NCI-H2196 treated with DMSO at 0.1 percent for 48 hours (cell line): Measurements from ENCODE around the gene NUDT8.
"Not testable (repeated sequence)": the region's sequence is repeated elsewhere in the genome, so short reads cannot be mapped to it uniquely, and the experiment has no call there.

Experiments
- DNase-seq: peaks from one replicate; lab custom pipeline; 2025; ENCODE audit not compliant: unreplicated experiment; lab: John Stamatoyannopoulos, UW

The NUDT8 gene

DNA sequence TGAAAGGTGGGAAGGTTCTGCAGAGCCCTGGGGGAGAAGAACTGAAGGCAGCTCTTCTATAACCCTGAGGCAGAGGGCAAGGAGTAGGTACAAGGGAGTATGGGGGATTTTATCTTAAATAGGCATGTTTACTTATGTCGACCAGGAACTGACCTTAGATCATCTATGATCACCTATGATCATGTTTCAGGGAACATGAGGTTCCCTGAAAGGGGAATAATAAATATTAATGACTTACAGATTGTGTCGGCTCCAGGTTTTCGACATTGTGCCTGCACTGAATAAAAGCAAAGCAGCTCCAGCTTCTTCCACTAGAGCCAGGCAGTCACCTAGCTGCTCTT lies 36.2 kb downstream of the NUDT8 start:
- no peak for DNase-seq

DNA sequence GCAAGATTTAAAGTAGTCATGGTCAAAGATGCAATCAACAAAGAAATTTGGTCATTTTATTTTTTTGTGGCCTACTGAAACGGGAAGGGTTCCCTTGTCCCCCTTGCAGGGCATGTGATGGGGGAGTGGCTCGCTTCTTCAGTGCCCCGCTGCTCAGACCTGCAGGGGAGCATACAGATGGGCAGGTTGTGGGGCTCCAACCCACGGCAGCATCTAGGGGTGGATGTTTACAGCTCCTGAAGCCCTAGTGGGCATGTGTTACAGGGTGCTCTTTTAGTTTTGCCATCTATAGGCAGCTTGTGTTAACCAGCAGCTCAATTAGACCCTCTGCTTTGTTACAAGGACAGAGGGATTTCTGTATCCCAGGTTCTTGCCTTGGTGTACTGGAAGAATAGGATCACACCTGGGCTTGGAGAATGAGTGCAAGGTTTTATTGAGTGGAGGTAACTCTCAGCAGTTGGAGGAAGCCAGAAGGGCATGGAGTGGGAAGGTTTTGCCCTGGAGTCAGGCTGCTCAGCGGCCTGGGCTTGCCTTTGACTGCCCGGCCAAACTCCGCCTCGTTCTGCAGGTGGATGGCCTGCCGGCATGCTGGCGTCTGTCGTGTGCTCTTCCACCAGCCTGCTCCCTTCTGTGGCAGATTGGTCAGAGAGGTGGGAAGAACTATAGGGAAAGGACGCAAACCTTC lies 36.7 kb downstream of the NUDT8 start:
- no peak for DNase-seq

DNA sequence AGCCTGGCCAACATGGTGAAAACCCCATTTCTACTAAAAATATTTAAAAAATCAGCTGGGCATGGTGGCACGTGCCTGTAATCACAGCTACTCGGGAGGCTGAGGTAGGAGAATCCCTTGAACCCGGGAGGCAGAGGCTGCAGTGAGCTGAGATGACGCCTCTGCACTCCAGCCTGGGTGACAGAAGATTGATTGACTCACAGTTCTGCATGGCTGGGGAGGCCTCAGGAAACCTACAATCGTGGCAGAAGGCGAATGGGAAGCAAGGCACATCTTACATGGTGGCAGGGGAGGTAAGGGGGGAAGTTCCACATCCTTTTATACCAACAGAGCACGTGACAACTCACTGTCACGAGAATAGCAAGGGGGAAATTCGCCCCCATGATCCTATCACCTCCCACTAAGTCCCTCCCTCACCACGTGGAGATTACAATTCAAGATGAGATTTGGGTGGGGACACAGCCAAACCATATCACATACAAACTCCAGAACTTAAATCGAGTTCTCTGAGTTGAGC lies 40.8 kb downstream of the NUDT8 start:
- DNase-seq = not testable (repeated sequence)

DNA sequence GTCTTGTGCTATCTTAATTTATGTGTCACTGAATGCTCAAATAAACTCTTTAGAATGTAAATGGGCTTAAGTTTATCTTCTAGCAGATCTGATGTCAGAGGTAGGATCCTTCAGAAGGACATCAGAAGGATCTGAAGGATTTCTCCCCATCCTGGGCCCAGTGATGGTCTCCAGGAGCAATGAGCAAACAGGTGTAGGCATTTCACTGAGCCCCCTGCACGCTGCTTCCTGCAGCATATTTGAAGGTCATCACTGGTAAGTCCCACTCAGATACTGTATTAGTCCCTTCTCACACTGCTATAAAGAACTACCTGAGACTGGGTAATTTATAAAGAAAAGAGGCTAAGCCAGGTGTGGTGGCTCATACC lies 41.6 kb downstream of the NUDT8 start:
- DNase-seq = no peak

DNA sequence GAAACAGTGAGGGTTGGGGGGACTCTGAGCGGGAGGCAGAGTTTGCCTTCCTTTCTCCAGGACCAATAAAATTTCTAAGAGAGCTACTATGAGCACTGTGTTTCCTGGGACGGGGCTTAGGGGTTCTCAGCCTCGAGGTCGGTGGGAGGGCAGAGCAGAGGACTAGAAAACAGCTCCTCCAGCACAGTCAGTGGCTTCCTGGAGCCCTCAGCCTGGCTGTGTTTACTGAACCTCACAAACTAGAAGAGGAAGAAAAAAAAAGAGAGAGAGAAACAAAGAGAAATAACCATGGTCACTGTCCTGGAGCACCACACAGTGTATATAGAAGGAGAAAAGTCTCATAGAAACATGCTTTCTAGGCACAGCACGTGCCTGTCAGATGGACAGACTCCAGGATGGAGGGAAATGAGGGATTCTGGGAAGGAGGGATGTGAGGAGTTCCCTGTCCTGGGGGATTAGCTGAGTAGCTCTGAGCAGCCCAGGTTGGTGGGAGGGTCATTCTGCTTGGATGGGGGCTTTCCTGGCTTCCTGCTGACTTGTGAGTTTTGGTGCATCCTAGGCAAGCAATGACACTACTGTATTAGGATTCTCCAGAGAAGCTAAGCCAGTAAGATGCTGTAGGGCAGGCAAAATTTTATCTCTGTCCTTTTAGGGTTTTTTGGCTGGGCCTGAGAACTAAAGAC lies 43.0 kb downstream of the NUDT8 start:
- DNase-seq = no peak

DNA sequence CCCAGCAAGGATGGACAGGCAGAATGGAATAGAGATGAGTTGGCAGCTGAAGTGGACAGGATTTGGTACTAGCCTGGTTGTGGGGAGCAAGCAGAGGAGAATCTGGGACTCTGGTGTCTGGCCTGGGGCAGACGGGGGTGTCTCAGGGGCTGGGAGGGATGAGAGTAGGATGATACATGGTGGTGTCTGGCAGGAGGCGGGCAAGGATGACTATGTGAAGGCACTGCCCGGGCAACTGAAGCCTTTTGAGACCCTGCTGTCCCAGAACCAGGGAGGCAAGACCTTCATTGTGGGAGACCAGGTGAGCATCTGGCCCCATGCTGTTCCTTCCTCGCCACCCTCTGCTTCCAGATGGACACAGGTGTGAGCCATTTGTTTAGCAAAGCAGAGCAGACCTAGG lies 43.8 kb downstream of the NUDT8 start:
- no peak for DNase-seq

DNA sequence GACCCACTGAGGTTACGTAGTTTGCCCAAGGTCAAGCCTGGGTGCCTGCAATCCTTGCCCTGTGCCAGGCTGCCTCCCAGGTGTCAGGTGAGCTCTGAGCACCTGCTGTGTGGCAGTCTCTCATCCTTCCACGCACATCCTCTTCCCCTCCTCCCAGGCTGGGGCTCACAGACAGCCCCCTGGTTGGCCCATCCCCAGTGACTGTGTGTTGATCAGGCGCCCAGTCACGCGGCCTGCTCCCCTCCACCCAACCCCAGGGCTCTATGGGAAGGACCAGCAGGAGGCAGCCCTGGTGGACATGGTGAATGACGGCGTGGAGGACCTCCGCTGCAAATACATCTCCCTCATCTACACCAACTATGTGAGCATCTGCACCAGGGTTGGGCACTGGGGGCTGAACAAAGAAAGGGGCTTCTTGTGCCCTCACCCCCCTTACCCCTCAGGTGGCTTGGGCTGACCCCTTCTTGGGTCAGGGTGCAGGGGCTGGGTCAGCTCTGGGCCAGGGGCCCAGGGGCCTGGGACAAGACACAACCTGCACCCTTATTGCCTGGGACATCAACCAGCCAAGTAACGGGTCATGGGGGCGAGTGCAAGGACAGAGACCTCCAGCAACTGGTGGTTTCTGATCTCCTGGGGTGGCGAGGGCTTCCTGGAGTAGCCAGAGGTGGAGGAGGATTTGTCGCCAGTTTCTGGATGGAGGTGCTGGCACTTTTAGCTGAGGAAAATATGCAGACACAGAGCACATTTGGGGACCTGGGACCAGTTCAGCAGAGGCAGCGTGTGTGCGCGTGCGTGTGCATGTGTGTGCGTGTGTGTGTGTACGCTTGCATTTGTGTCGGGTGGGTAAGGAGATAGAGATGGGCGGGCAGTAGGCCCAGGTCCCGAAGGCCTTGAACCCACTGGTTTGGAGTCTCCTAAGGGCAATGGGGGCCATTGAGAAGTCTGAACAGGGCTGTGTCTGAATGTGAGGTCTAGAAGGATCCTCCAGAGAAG lies 44.6 kb downstream of the NUDT8 start:
- peak; percentile 51 for DNase-seq

DNA sequence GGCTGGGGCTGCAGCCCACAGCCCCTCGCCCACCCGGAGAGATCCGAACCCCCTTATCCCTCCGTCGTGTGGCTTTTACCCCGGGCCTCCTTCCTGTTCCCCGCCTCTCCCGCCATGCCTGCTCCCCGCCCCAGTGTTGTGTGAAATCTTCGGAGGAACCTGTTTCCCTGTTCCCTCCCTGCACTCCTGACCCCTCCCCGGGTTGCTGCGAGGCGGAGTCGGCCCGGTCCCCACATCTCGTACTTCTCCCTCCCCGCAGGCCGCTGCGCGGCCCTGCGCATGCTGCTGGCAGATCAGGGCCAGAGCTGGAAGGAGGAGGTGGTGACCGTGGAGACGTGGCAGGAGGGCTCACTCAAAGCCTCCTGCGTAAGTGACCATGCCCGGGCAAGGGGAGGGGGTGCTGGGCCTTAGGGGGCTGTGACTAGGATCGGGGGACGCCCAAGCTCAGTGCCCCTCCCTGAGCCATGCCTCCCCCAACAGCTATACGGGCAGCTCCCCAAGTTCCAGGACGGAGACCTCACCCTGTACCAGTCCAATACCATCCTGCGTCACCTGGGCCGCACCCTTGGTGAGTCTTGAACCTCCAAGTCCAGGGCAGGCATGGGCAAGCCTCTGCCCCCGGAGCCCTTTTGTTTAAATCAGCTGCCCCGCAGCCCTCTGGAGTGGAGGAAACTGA lies 45.4 kb downstream of the NUDT8 start:
- peak; percentile 57 for DNase-seq

DNA sequence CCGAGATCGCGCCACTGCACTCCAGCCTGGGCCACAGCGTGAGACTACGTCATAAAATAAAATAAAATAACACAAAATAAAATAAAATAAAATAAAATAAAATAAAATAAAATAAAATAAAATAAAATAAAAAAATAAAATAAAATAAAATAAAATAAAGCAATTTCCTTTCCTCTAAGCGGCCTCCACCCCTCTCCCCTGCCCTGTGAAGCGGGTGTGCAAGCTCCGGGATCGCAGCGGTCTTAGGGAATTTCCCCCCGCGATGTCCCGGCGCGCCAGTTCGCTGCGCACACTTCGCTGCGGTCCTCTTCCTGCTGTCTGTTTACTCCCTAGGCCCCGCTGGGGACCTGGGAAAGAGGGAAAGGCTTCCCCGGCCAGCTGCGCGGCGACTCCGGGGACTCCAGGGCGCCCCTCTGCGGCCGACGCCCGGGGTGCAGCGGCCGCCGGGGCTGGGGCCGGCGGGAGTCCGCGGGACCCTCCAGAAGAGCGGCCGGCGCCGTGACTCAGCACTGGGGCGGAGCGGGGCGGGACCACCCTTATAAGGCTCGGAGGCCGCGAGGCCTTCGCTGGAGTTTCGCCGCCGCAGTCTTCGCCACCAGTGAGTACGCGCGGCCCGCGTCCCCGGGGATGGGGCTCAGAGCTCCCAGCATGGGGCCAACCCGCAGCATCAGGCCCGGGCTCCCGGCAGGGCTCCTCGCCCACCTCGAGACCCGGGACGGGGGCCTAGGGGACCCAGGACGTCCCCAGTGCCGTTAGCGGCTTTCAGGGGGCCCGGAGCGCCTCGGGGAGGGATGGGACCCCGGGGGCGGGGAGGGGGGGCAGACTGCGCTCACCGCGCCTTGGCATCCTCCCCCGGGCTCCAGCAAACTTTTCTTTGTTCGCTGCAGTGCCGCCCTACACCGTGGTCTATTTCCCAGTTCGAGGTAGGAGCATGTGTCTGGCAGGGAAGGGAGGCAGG lies 46.2 kb downstream of the NUDT8 start, which contains the start of gene GSTP1:
Gene GSTP1, plus strand, starts transcription at position 566 of the 958 bp plus-strand sequence. Its CDS starts 32 bp downstream, at position 598.
- DNase-seq = peak; percentile 76

DNA sequence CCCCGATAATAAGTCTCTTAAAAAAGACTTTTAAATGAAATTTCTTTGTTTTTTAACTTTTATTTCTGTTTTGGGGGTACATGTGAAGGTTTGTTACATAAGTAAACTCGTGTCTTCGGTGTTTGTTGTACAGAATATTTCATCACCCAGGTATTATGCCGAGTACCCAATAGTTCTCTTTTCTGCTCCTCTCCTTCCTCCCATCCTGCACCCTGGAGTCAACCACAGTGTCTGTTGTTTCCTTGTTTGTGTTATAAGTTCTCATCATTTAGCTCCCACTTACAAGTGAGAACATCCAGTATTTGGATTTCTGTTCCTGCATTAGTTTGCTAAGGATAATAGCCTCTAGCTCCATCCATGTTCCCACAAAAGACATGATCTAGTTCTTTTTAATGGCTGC lies 47.7 kb downstream of the NUDT8 start:
- no peak for DNase-seq

DNA sequence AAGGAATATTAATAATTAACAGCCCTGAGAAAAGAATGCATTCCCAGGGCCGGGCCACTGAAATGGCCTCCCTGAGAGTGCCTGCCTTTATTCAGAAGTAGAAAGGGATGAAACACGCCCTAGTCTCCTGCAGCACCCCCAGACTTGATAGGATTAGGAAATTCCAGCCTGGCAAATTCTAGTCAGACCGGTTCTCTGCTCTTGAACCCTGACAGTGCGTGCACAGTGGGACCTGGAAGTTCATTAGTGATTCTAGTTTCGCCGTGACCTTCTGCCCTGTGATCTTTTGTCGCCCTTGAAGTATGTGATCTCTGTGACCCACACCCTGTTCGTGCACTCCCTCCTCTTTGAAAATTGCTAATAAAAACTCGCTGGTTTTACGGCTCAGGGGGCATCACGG lies 48.3 kb downstream of the NUDT8 start:
- DNase-seq = no peak

DNA sequence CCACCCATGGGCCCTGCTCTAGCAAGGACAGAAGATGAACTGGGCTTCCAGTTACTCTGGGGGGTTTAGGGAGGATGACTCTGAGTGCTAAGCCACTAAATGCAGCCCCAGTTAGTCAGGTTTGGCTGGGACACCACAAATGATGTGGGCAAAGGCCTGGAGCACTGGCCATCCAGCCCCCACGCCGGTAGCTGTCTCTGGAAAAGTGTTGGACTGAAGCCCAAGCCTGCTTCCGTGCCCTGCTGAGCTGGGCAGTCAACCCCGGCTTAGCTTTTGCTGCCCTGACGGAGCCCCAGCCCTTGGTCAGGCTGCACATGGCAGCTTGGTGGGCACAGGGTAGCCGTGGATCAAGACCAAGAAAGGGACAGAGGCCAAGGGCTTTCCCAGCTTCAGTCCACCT lies 51.8 kb downstream of the NUDT8 start:
- no peak for DNase-seq
